HG02610 (cell line): Measurements from ENCODE around the gene BIRC2.
"Not testable (repeated sequence)": the region's sequence is repeated elsewhere in the genome, so short reads cannot be mapped to it uniquely, and the experiment has no call there.

Experiments
- ATAC-seq: cut with Tn5 transposase; IDR thresholded peaks from one replicate; pipeline ENCODE4 v1.9.1; 2021; ENCODE audit warnings: mild to moderate bottlenecking, moderate library complexity; ENCODE audit not compliant: unreplicated experiment

The BIRC2 gene

DNA sequence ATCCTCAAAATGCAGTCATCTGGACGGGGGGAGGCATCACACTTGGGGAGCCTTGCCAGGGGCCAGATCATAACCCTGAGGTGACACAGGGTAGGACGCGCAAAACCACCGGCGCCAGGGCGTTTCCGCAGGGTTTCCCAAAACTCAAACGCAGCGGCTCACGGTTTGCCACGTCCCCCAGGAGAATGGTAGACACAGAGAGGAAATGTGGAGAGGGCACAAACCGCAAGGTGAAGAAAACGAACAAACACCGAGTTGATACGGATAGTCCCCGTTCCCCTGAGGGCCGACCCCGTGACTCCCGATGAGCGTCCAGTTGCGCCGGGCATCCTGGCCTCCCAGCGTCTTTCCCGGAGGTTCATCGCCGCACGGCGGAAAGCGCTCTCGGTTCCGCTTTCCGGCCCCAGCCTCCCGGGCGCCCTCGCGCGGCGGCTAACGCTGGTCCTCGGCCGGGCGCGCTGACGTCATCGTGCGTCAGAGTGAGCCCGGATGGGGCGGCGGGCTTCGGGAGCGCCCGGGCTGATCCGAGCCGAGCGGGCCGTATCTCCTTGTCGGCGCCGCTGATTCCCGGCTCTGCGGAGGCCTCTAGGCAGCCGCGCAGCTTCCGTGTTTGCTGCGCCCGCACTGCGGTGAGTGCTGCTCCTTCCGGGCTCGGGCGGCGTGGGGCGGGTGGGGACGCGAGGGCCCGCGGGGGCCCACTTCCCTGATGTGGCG is at the start of gene BIRC2:
Gene BIRC2 (plus strand): TSS at position 467 of the 714 bp plus-strand sequence. CDS start 2,641 bp downstream, outside the sequence.
- ATAC-seq = peak; percentile 79

DNA sequence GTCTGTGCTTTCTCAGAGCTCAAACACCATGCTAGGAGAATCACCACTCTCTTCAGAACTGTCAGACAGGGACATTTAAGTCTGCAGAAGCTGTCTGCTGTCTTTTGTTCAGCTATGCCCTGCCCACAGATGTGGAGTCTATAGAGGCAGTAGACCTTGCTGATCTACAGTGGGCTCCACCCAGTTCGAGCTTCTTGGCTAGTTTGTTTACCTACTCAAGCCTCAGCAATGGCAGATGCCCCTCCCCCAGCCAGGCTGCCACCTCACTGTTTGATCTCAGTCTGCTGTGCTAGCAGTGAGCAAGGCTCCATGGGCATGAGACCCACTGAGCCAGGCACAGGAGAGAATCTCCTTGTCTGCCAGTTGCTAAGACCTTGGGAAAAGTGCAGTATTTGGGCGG is 46.2 kb upstream of the BIRC2 start:
- ATAC-seq = not testable (repeated sequence)

DNA sequence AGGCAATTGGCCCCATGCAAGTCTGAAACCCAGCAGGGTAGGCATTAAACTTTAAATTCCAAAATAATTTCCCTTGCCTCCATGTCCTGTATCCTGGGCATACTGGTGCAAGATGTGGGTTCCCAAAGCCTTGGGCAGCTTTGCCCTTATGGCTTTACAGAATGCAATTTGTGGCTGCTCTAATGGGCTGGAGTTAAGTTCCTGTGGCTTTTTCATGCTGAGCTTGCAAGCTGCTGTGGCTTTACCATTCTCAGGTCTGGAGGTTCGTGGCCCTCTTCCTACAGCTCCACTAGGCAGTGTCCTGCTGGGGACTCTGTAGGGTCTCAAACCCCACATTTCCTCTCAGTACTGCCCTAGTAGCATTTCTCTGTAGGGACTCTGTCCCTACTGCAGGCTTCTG is 44.8 kb upstream of the BIRC2 start:
- no peak for ATAC-seq

DNA sequence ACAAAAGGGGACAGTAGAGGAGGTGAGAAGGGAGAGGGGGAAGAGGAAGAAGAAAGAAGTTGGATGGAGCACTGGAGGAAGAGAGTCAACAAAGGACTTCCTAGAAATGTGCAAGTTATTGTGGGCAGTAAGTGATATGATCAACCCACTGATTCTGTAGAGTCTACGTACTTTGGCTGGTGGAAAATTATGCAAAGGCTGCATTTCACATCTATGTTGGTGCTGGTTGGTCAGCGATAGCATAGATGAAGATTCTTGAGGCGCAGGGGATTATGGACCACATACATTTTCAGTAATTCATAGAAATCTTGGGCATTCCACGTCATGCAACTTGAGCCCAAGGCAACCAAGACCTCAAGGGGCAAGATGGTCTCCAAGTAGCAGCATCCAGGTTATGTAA is 42.3 kb upstream of the BIRC2 start:
- ATAC-seq = no peak

DNA sequence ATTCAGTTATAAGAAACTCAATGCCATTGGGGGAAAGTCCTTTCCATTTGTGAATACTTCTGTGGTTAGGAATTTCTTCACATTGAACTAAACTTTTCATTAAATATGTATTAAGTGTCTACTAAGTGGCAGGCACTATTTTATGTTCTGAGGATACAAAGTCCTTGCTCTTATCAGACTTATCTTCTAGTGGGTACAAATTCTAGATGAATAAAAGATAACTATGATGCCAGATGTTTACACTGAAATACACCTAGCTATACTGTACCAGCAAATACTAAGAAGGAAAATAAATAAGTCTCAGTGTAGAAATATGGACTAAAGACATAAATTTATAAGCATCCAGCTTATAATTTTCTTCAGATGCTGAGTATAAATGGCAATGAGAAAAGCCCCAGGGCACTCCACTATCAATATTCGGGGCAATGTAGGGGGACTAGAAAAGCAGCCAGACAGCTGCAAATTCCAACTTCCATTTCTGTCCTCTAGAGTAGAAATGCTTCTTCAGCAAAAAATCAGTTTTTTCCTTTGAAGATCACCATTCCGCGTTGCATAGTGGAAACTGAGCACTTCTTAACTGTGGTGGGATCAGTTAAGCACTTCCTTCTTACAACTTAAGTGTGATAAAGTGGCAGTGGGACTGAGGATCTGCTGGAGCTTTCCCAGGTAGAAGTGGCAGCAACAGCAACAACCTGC is 41.5 kb upstream of the BIRC2 start:
- ATAC-seq = no peak

DNA sequence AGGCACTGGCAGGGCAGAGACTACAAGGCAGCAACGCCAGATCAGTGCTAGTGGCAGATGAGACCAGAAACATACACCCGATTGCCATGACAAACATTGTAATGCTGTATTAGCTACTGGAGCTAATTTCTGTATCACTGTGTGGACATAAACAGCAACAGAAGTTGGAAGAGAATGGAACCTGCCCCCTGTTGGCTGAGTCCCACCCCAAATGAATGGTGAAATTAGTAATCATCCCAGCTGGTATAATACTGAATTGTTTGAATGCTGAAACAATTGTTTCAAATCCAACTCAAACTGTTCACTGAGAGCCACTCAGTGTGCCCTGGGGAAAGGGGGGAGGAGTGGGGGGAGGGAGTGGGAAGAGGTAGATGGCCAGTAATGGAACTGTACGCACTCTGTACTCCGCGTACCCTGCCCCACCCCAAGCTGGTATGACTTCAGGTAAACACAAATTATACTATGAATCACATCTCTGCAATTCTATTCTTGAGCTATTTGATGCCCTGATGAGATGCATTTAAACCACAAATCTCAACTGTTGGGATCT is 40.9 kb upstream of the BIRC2 start:
- ATAC-seq = no peak

DNA sequence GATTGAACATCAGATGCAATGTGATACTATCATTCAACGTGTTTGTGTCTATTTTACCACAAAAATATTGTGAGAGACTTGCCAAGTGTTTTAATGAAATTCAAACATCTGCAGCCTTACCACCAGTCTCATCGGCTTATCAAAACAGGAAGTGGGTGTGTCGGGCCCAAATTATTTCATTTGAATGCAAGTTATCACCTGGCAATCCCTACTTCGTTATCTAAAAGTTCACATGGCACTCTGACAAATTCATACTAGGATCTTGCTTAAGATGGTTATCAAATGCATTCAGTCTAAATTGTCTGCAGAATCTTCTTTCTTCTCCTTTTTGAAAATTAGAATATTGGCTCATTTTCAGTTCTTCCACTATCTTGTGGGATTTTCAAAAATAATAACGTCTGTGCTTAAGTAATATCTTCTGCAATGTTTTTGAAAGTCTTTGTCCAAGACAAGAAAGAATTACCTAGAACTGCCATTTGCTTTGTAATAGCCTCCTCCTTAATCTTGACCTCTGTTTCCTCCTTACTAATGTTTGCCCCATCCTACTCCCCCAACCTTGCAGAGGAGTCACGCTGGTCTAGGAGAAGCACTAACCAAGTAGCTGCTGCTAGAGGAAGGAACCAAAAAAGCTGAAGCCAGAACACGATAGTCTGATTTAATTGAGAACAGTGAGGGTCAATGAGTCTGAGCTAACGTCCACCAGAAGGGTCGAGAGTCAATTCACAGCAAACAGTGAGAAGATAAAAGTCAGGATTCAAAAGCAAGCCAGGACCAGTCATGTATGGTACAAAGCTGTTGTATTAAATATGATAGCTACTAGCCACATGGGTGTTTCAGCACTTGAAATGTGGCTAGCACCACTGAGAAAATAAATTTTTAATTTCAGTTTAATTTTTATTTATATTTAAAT is 39.9 kb upstream of the BIRC2 start:
- ATAC-seq = no peak

DNA sequence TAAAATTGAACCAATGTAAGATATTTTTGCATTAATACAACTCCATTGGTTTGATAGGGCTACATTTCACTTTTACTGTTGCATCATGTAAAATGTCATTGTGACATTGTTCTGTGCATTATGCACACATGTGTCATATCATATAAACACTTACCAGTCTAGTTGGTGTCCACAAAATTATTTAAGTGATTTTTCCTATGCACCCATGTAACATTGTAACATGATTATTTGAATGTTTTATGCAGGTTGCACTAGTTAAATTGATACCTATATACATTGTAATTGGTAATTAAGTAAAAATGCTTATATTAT is 39.3 kb upstream of the BIRC2 start:
- ATAC-seq = no peak

DNA sequence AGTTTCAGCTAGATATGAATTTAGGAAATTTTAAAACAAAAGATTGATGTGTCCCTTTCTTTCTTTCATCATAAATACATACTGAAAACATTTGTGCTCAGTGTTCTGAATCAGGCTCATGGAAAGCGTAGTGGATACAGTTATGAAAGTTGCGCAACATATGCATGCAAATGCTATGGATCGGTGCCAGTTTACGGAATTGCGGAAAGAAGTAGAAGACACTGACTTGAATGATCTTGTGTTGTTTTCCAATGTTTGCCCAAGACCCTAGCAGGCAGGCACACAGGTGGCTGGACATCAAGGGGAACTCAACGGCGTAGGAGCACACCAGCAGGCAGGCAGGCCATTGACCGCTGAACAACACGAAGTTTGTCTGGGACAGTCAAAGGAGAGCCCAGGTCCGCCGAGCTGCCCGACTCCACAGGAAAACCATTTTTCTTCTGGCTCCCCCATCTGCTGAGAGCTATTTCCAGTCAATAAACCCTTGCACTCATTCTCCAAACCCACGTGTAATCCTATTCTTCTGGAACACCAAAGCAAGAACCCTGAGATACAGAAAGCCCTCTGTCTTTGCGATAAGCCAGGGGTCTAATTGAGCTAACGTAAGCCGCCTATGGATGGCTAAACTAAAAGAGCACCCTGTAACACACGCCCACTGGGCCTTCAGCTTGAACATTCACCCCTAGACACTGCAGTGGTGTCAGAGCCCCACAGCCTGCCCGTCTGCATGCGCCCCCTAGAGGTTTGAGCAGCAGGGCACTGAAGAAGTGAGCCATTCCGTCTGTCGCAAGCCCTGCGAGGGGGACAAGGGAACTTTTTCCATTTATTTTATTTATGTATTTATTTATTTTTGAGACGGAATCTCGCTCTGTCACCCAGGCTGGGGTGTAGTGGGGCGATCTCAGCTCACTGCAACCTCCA is 37.1 kb upstream of the BIRC2 start:
- ATAC-seq = no peak

DNA sequence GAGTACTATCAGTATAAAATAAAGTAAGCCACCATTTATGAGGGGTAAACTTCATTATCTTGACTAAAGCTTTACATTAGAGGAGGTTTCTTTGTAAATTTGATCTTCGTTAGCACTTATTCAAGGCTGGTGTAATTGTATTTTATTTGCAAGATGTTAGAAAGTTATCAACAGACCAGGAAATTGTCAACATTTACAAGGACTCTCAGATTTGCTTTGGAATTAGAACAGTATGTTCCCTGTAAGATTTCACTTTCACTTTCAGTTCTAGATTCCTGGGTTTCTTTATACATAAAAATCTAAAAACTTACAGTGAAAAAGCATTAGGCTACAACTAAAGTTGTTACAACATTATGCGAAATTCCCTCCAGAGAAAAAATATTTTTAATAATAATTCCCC is 34.3 kb upstream of the BIRC2 start:
- no peak for ATAC-seq

DNA sequence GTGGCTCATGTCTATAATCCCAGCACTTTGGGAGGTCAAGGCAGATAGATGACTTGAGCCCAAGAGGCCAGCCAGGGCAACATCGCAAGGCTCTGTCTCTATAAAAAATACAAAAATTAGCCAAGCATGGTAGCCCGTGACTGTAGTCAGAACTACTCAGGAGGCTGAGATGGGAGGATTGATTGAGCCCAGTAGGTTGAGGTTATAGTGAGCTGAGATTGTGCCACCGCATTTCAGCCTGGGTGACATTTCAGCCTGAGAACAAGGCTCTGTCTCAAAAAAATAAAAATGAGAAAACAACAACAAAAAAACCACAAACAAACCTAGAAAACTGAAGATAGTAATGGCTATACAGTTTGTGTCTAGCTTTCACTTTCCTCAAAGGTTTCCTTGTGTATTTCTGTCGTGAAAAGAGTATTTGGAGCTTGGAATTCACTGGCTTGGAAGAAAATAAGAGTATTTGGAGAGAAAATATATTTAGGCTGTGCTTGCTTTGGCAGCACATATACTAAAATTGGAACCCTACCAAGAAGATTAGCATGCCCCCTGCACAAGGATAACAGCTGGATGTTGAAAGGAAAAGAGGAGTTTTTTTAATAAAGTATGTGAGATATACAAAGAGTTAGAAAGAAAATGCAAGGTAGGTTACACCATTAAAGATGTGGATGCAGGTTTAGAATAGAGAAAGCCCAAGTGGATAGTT is 33.6 kb upstream of the BIRC2 start:
- ATAC-seq = no peak

DNA sequence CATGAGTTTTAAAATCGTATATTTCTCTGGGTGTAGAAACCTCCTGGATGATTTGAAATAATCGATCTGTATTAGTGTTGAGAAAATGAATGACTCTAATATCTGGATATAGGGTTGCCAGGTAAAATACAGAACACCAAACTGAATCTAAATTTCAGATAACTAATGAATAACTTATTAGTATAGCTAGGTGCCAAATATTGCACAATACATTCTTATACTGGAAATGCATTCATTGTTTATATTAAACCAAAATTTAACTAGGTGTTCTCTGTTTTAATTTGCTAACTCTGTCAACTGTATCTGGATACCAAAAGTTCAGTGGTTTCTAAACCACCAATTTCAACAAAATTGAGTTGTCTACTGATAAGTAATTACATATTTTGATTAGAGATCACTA is 32.2 kb upstream of the BIRC2 start:
- no peak for ATAC-seq

DNA sequence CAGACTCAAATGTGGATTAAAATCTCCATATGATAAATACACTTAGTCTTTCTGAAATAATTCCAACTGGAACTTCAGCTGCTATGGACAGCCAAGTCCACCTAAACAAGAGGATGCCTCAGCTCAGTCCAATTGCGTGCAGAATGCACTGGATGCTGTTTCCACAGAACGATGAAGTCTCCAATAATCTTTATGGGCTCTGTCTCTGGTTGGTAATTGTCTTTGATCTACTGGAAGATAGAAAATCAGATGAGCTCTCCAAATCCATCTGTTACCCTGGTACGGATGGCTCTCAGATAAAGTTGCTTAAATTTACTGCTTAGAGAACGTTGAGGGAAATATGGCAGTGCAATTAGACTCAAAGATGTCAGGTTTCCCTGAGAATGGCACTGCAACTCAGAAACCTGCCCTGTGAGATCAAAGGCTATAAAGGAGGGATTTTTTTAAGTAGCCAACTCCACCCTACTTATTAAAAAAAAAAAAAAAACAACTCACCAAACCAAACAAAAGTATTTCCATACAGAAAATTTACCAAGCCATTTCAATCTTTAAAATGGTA is 30.6 kb upstream of the BIRC2 start:
- no peak for ATAC-seq

DNA sequence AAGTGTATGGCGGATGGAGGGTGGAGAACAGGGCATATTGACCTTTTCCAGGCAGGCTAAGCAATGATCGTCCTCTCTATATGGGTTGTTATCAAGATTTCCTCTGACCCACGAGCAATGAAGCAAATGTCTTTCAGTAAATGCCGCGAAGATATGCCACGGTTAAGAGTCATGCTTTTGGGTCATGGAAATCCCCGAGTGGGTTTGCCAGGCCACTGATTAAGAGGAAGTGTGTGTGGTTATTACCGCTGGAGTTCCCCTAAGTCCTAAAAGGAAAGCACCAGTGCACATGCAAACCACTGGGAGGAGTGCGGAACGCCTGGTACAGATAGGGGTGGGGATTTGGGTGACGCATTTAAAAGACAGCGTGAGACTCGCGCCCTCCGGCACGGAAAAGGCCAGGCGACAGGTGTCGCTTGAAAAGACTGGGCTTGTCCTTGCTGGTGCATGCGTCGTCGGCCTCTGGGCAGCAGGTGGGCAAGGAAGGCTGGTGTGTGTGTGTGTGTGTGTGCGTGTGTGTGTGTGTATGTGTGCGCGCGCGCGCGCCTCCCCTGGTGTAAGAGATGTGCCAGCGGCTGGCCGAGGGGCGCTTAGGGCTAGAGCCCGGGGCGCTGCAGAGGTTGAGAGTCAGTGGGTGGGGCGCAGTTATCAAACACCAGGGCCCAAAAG is 29.8 kb upstream of the BIRC2 start, which contains the start of gene BIRC3:
Gene BIRC3 (plus strand): TSS at position 386 of the 669 bp plus-strand sequence. CDS start 7,026 bp downstream, outside the sequence.
- peak; percentile 84 for ATAC-seq

DNA sequence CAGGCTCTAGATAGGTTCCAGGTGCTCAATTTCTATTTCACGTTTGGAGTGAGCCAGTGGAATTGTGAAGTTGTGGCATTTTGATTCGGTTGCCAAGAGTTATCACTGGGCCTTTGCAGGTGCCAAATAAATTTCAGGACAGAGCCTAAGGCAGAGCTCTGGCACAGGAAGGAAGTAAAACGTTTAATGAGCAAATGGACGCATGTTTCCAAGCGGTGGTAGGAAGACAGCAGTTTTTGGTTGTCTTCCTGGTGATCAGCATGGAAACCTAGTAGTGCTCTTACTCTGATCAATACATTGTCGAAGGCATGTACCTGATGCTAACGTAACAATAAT is 29.3 kb upstream of the BIRC2 start:
- no peak for ATAC-seq

DNA sequence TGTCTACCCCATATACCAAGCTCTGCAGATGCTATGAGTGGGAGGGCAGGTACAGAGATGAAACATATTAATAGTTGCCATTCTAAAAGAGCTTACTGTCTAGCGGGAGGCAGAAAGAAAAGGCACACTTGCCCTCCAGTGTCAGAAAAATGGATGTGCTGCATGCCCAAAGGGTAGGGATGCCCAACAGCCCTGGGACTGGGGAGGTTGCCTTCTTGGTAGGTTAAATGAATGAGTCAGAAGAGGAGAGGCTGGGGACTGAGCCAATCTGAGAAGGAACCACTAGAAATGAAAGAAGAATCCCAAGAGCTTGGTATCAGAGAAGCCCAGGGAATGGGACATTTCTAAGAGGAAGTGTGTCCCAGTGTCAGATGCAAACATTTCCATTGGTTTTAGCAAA is 28.5 kb upstream of the BIRC2 start:
- ATAC-seq = peak; percentile 10

DNA sequence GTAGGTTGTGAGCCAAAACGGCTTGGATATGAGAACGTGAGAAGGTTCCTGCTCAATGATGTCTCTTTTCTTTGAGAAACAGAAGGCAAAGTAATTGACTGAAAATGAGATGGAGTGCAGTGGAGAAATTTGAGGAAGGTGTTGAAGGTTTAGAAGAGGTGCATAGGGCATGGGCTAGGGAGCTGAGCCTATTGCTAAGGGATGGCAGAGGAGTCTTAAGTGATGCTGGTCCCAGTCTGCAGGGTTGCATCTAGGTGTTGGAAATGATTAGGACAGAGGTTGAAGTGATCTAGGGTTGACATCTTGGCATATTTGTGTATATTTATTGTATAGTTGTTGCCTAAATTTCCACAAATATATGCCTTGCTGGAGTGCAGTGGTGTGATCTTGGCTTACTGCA is 27.5 kb upstream of the BIRC2 start:
- no peak for ATAC-seq

DNA sequence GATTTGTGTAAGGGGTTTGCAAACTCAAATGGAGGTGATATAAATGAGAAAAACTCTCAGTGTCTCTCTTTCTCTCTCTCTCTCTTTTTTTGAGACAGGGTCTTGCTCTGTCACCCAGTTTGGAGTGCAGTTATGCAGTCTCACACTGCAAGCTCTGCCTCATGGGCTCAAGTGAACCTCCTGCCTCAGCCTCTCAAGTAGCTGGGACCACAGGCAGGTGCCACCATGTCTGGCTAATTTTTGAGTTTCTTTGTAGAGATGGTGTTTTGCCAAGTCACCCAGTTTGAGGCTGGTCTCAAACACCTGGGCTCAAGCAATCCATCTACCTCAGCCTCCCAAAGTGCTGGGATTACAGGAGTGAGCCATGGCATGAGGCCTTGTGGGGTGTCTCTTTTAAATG is 26.8 kb upstream of the BIRC2 start:
- no peak for ATAC-seq

DNA sequence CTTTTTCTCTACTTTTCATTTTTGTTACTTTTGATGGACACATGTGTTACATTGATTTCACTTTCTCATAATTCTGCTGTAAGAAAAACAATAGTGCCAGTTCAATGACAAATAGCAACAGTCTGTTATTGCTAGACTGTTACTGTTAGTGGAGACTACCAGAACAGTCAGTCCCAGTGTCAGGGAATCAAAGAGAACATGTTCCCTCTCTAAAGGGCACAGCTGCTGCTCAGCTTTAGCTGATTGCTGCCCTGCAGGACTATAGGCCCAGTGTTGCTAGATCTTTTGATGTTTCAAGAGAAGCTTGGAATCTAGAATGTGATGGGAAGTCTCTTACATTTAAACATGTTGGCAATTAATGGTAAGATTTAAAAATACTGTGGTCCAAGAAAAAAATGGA is 26.3 kb upstream of the BIRC2 start:
- no peak for ATAC-seq
